Fibroblast of skin of left biceps (primary cell): Measurements from ENCODE around the gene HK1.
A peak's percentile ranks its signal among the peaks of the same experiment; 100 is the strongest.

ENCODE experiments used
- DNase-seq, 2 experiments: peaks; one replicate each; pipeline ENCODE4 v3.0.0-alpha.2; 2013; ENCODE audit warnings: low read depth in 2 of 2

The HK1 gene

DNA sequence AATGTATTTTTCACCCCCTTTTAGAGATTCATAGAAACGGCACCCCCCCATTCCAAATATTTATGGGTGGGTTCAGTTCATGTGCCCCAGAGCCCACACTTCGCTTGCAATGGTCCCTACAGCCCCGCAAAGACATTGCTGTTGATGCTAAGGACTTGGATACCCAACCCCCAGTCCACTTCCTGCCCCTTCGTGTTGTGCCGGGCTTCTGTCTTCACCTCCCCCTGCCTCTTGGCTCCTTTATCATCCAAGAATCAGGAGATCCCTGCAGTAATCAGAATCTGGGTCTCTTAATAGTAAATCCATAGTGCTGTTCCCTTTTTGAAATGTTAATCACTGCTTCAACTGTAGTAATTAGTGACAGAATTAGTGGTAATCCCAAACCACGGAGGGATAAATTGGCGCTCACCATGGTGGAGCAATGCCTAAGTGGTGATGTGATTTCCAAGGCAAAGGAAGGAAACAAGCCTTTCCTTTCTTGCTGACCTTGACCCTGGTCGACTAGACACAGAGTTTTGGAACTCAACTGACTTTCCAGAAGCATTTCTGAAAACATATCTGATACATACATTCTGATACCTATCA is 67.7 kb downstream of the HK1 start:
- DNase-seq, result no peak

GRCh38 chr10:69346776-69347175 is 68.5 kb downstream of the HK1 start:
- DNase-seq, result no peak

- peak; percentile 71 to 74 for DNase-seq
Observed at GRCh38 chr10:69348816-69349541, 70.7 kb downstream of the HK1 start.

- DNase-seq, result no peak
Observed at GRCh38 chr10:69349542-69349888, 71.2 kb downstream of the HK1 start.

DNA sequence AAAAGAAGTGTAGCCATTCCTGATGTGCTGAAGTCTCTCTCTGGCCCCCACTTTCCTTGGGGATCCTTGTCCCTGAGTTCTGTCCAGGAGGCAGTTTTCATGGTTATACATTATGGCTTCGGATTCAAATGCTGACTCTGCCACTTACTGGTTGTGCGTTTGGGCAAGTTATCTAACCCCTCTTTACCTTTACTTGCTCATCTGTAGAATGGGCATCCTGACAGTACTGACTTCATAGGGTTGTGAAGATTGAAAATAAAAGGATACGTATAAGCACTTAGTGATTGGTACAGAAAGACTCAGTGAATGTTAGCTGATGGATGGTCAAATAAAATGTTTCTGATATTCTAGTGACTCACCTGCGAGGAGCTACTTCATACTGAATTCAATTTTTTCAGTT is 73.3 kb downstream of the HK1 start:
- DNase-seq, result no peak

GRCh38 chr10:69352569-69353264 is 74.4 kb downstream of the HK1 start:
- peak; percentile 58 to 63 for DNase-seq

- DNase-seq, result no peak
Observed at GRCh38 chr10:69353977-69354635, 75.8 kb downstream of the HK1 start.

DNA sequence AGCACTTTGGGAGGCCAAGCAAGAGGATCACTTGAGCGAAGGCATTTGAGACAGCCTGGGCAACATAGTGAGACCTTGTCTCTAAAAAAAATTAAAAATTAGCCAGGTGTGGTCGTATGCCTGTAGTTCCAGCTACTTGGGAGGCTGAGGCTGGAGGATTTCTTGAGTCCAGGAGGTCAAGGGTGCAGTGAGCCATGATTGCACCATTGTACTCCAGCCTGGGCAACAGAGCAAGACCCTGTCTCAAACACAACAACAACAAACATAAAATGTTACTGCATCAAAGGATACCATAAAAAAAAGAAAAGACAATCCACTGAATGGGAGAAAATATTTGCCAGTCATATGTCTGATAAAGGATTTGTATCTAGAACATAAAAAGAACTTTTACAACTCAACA is 77.9 kb downstream of the HK1 start:
- DNase-seq, result no peak

DNA sequence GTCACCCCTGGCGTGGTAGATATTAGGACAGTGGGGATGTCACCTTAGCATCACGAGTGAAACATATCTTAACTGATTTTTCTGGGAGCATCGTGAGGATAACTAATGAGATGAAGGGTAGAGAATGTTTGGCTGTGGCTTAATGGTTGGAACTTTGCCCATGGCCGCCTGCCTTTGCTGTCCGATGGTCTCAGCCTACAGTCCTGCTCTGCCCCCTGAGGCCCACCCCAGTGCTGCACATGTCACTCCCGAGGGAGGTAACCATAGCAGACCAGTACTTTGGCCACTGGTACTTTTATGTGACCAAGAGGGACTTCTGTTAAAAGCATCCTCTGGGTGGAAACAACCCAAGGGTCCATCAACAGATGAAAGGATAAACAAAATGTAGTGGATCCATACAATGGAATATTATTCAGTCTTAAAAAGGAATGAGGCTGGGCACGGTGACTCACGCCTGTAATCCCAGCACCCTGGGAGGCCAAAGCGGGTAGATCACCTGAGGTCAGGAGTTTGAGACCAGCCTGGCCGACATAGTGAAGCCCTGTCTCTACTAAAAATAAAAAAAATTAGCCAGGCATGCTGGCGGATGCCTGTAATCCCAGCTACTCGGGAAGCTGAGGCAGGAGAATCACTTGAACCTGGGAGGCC is 80.0 kb downstream of the HK1 start:
- no peak for DNase-seq

- DNase-seq, result no peak
Observed at GRCh38 chr10:69359148-69359547, 80.9 kb downstream of the HK1 start.

- DNase-seq, result no peak
Observed at GRCh38 chr10:69359594-69359993, 81.3 kb downstream of the HK1 start.

GRCh38 chr10:69360485-69361302 is 82.4 kb downstream of the HK1 start:
- DNase-seq, result no peak

DNA sequence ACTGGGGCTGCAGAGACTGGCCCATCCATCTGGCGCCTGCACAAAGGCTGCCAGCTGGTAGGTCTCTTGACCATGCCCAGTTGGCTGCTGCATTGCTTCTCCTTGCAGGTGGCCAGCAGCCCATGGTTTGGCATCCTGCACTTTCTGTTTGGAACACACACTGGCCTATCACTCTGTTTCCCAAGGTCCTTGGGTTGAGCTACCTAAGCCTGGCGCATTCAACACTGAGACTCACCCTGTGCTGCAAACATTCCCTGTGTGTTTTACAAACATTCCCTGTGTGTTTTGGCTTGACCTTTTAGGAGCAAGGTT is 83.0 kb downstream of the HK1 start:
- no peak for DNase-seq

GRCh38 chr10:69362471-69362954 is 84.2 kb downstream of the HK1 start:
- DNase-seq, result no peak

GRCh38 chr10:69363666-69364065 is 85.4 kb downstream of the HK1 start:
- no peak for DNase-seq

DNA sequence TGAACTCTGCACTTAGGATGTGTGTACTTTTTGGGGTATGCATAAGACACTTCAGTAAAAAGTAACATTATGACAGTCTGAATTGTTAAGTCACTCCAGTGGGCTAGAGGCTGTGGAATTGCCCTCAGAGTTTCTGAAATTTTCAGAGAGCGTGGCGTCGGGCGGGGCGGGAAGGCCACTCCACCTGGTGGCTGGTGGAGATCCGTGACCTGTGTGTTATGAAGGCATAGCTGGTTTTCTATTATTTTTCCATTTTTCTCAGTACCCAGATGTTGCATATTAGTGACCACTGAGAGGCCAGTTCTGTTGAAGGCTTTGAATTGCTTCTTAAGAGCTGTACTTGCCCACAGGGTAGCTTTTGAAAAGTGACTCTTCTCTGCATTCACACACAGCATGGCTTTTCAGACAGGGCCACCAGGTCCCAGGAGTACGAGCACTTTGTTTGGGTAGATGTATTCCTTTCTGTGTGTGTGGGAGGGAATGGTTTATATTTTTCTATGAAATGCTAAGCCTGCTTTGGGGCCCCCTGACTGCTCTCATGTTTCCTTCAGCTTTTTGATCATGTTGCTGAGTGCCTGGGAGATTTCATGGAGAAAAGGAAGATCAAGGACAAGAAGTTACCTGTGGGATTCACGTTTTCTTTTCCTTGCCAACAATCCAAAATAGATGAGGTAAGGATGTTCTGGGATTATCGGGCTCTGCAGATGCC is 86.1 kb downstream of the HK1 start:
- DNase-seq, result no peak

GRCh38 chr10:69366738-69367137 is 88.4 kb downstream of the HK1 start:
- DNase-seq, result no peak

DNA sequence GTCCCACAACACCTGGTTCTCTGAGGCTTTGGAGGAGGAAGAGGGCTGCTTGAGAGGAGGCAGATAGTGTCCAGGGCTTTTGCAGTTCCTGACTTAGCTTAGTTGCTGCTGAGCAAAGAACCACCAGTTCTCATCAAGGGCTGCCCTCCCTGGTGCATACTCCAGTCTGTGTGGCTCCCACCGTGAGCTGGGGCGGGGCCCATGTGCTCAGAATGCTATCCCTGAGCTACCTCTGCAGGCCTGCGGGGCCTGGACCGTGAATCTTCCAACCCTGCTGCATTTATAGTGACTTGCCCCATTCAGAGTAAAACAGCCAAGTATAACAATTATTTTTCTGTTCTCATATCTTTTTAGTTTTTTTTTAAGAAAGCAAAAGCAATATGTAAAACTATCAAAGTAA is 89.2 kb downstream of the HK1 start:
- no peak for DNase-seq

DNA sequence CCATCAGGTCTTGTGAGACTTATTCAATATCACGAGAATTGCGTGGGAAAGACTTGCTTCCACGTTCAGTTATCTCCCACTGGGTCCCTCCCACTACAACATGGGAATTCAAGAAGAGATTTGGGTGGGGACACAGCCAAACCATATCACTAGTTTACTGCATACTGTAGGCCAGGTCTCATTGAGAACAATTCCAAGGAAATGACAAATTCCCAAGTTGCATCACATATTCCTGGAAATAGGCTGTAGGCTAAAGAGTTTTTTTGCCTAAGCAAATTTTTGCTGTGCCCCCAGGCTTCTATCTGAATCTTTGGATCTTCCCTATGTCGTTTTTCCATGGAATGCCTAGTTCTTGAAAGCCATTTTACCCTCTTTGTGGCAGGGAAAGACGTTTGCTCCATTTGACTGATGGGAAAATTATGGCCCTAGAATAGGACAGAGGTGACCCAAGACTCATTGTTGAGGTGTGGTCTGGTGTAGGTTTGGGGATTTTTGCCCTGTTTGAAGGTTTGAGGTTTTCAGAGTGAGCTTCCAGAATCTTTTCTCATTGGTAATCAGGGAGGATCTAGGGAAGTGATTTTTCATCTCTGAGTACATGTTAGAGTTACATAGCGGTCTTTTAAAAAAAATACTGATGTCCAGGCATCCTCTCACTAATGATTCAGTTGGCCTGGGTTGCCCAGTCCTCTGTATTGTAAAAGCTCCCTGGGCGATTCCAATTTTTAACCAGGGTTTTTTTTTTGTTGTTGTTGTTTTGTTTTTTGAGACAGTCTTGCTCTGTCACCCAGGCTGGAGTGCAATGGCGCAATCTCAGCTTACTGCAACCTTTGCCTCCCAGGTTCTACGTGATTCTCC is 94.1 kb downstream of the HK1 start:
- DNase-seq, result peak in 1 of 2 experiments; percentile 36

- DNase-seq, result no peak
Observed at GRCh38 chr10:69374242-69374641, 95.9 kb downstream of the HK1 start.
